GM12873 (cell line): ENCODE data around the gene VPS41.

Source experiments
- TF ChIP-seq, protein P1 (sequence below): IDR thresholded peaks from 2 replicates; pipeline ENCODE4 v1.5.1; 2012; ENCODE audit warnings: low read depth, mild to moderate bottlenecking, moderate library complexity, low read length, control low read depth; ENCODE audit not compliant: insufficient read depth; ENCODE audit errors: missing control alignments

Gene VPS41

DNA sequence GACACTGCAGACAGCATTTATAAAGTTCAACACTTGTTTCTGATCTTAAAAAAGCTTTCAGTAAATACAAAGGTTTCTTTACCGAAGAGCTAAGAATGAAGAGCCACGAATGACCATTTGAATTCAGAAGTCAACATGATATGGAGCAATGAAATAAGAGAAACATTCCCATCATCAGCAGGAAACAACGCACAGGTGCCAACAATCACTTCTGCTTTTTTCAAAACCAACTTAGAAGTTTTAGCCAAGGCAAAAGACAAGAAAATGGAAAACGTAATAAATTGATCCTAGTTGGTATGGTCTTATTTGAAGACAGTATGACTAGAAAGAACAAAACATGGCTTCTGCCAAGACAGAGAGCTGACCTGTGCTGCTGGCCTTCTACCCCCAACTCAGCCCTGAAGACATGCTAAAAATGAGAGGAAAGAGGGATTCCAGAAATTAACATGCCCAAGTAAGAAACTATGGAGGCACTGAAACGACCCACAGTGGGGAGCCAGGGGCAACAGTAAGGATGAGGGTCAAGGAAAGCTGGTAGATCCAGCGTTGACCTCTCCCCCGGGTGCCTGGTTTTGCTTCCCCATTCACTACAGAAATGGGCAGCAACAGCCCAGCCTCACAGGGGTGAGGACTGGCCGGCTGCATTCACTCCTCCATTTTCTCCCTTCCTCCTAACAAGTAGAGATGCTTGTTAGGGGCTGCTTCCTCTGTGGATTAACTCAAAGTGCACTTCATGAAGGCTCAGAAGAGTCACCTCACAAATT is 30.1 kb downstream of the VPS41 start:
- TF ChIP-seq, protein P1, sequence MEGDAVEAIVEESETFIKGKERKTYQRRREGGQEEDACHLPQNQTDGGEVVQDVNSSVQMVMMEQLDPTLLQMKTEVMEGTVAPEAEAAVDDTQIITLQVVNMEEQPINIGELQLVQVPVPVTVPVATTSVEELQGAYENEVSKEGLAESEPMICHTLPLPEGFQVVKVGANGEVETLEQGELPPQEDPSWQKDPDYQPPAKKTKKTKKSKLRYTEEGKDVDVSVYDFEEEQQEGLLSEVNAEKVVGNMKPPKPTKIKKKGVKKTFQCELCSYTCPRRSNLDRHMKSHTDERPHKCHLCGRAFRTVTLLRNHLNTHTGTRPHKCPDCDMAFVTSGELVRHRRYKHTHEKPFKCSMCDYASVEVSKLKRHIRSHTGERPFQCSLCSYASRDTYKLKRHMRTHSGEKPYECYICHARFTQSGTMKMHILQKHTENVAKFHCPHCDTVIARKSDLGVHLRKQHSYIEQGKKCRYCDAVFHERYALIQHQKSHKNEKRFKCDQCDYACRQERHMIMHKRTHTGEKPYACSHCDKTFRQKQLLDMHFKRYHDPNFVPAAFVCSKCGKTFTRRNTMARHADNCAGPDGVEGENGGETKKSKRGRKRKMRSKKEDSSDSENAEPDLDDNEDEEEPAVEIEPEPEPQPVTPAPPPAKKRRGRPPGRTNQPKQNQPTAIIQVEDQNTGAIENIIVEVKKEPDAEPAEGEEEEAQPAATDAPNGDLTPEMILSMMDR: no peak

DNA sequence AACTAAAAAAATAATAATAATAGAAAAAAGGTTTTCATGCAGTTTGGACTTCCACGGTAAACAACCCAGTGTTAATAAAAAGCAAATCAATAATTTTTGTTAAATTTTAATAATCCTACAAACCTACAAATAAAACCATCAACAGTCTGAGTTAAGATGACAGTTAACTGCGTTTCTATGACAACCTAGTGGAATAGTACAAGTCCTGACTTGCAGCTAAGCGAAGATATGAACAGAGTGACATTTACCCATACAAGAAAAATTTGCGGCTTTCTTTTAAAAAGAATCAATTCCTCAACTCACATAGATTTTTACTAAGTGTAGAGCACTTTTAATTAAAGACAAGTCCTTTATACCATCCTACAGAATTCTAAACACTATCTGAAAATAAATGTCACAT is 35.6 kb downstream of the VPS41 start:
- TF ChIP-seq, protein P1: no peak

DNA sequence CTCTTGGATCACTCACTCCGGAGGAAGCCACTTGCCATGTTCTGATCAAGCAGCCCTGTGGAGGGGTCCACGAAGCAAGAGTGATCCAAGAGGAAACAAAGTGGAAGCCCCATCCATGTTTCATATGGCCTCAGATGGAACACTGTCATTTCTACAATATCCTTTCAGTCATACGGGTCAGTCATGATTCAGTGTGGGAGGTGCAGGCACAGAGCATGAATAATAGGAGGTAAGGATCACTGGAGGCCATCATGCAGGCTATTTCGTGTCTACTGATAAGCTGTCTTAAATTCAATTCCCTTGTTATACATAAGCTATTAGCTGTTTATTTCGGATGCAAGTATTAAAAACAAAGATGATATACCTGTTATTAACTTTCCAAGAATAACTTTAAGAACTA is 36.8 kb downstream of the VPS41 start:
- TF ChIP-seq, protein P1: no peak

DNA sequence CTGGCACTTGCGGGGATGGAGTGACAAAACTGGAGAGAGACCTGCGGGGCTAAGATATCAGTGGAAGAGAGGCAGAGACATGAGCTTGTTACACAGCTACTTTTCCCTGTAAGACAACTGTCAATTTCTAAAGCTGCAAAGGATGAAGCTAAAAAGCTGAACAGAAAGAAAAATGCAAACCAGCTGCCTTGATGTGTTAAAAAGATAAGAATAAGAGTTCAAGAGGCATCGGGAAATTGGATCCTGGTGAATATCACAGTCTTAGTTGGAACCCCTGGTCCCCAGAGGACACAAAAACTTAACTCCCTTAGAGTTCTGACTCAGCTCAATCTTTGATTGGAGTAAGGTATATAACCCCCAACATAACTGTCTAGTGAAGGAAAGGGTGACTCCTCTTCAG is 38.8 kb downstream of the VPS41 start:
- TF ChIP-seq, protein P1: no peak

DNA sequence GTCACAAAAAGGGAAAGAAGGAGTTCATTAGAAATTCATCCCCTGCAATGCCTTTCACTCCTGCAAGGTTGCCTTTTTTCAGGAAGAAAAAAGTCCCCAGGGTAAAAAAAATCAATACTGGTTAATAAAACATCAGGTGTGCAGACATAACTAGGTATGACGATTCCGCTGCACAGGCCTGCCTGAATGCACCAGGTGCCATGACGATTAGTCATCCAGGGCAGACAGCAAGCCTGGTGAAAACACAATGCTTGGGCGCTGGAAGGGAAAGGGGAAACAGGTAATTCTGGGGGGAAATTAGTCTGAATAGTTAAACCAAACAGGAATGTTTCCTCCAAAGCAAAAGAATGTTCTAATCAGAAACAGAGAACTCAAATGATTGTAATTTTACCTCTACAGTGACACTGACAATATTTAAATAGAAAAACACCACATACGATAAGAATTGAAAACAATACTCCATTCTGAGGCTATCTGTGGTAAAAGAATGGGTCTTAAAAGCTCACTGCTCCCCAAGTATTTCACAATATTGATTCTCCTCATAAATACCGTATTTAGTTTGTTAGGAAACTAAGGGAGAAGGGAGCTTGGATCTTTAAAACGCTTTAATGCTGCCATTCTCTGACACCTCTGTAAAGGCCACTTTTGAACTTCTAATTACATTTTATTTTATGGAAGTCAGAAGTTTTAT is 45.2 kb downstream of the VPS41 start:
- TF ChIP-seq, protein P1: no peak

DNA sequence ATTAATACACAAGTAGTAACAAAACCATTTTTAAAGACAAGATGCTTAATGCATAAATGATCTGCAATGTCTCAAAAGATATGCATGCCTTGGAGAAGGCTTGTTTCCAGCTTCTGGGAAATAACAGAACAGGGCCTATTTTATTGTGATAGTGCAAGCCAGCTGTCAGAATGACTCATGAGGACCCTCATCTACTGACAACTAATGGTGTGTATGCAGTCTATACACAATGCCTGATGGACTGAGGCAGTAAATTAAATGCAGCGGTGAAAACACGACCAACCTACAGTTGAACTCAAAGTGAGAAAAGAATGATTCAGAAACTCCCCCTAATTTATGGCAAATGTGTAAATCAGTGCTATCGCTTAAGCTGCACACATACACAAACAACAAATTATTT is 46.3 kb downstream of the VPS41 start:
- TF ChIP-seq, protein P1: no peak

DNA sequence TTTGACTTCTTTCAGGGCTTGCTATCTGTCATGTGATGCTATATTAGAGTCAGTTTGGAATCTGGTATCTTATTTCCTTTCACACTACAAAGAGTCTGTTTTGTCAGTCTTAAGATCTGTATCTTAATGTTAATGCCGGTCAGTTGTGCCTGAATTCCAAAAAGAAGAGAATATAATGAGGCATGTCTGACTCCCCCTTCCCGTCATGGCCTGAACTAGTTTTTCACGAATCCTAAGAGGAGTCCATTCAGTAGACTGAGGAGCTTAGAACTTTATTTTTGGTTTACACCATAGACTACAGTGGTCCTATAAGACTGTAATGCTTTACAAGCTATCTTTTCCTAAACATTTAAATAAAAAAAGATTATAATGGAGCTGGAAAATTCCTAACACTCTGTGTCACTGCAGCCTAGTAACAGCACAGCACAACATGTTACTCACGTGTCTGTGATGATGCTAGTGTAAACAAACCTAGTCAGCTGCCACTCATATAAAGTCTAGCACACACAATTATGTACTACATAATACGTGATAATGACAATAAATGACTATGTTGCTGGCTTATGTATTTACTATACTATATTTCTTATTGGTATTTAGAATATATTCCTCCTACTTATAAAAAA is 50.6 kb downstream of the VPS41 start:
- TF ChIP-seq, protein P1: no peak
